Fibroblast of pulmonary artery (primary cell): Measurements from ENCODE around the gene TUBA1B.
"Not testable (repeated sequence)": the region's sequence is repeated elsewhere in the genome, so short reads cannot be mapped to it uniquely, and the experiment has no call there.

Experiments used
- DNase-seq: peaks from one replicate; pipeline ENCODE4 v3.0.0-alpha.2; 2010; ENCODE audit warnings: low read depth
- H3K4me3 ChIP-seq: replicated peaks from 2 replicates; pipeline ENCODE4 v1.5.1; 2011; ENCODE audit warnings: low read depth, mild to moderate bottlenecking, control low read depth, low read length, moderate library complexity
- CTCF ChIP-seq: IDR thresholded peaks from 2 replicates; pipeline ENCODE4 v1.5.1; 2011; ENCODE audit warnings: mild to moderate bottlenecking, control low read depth, low read length, inconsistent platforms; ENCODE audit errors: missing control alignments

Gene TUBA1B

DNA sequence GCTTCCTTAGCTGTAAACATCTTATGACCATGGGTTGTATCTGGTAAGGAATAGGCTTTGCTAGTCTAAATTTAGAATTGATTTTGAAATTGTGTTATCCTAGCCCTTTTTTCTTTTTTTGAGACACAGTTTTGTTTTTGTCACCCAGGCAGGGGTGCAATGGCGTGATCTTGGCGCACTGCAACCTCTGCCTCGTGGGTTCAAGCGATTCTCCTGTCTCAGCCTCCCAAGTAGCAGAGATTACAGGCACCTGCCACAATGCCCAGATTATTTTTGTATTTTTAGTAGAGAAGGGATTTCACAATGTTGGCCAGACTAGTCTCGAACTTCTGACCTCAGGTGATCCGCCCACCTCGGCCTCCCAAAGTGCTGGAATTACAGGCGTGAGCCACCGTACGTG lies 2.4 kb upstream of the TUBA1B start:
- no peak for TF ChIP-seq CTCF
- DNase-seq: no peak
- H3K4me3 ChIP-seq: no peak overlapping the region

DNA sequence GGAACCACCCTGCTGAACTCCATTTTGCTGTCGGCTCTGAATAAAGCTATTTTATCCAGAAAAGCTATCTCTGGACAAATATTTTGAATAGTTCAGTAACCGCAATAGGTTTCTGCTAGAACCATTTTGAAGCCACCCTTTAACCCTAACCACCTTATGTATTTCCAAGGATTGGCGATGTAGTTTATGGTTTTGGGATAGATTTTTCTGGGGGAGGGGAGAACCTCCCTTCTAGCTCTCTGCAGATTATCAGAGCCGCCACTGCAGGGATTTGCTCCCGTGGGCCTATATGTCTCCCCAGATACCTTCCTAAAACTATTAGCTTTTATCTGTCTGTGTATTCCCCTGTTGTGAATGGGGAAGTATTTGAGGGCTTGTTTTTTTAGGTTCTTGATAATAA lies 1.8 kb upstream of the TUBA1B start:
- peak overlapping the region; percentile 83 for H3K4me3 ChIP-seq
- DNase-seq: no peak
- no peak for TF ChIP-seq CTCF

DNA sequence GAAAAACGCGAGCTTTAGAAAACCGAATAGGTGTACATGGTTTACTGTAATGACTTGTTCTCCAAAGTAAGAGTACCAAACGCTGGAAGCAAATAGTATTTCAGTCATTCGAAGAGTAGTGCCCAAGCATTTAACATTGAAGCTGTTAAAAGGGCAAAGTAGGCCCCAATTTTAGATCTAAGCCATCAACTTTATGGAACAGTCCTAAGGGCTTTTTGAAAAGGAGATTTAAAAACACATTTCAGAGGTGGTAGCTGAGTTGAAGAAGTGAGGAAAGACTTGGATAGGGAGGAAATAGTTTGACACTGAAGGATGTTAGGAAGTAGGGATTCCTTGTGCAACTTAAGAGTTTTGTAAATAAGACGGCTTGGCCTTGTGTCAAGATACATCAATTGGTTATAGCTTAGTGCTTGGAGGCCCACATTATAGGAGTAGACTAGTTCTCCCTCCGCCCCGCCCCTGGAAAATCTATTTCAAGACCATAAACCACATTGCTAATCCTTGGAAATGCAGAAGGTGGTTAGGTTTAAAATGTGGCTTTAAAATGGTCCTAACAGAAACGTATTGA lies 783 bp upstream of the TUBA1B start:
- peak; percentile 63 for DNase-seq
- no peak for TF ChIP-seq CTCF
- peak overlapping the region; percentile 83 for H3K4me3 ChIP-seq

GRCh38 chr12:49130151-49131050 lies 794 bp downstream of the TUBA1B start:
- DNase-seq: peak; percentile 96
- peak overlapping the region; percentile 83 for H3K4me3 ChIP-seq
- TF ChIP-seq CTCF: peak; percentile 84

- peak overlapping the region; percentile 83 for H3K4me3 ChIP-seq
- no peak for DNase-seq
- no peak for TF ChIP-seq CTCF
Observed at GRCh38 chr12:49129332-49130150, 1.7 kb downstream of the TUBA1B start.

DNA sequence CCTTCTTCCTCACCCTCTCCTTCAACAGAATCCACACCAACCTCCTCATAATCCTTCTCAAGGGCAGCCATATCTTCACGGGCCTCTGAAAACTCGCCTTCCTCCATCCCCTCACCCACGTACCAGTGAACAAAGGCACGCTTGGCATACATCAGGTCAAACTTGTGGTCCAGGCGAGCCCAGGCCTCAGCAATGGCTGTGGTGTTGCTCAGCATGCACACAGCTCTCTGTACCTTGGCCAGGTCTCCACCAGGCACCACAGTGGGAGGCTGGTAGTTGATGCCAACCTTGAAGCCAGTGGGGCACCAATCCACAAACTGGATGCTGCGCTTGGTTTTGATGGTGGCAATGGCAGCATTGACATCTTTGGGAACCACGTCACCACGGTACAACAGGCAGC lies 3.2 kb downstream of the TUBA1B start:
- DNase-seq, H3K4me3 ChIP-seq: not testable (repeated sequence)
